ENCODE data around the gene GNL2. TPM values are rescaled to one million over a fixed set of nuclear protein-coding genes. Genes with fewer than 3 reads are reported as not detected.

GNL2 gene
- total and polyA plus RNA-seq, 8 donors = 42.6 to 152 (median 79.4) TPM; not detected in 1

GRCh38 chr1:37553927-37554808 is 41.6 kb downstream of the GNL2 start, which contains the start of gene SNIP1:
Gene SNIP1 (minus strand): TSS chr1:37554293. CDS start chr1:37554229, 64 bp downstream.
- no peak for TF ChIP-seq POLR2A (IDR thresholded peaks at IDR 0.05)
- TF ChIP-seq POLR2AphosphoS5 (IDR thresholded peaks at IDR 0.05) = peak; percentile 89 to 94 (median 89)
- Histone ChIP-seq H3K9me3 (no peaks in the 10 kb centered on the region), H3K27ac (peak within 1 kb of the TSS; percentile 81 to 96 (median 89)), H3K4me3 (peak within 1 kb of the TSS; percentile 74 to 99 (median 92)), H3K4me1 (peaks cover 28 to 68% (median 44%) of the 10 kb centered on the region in 4 donors), H3K27me3 (no peaks in the 10 kb centered on the region), H3K36me3 (peaks cover 11 to 37% (median 35%) of the 10 kb centered on the region in 4 donors)
- 11 to 14% (median 12%) methylated on average over 50 to 54 of the region's 54 CpGs for WGBS, 5 donors
- DNase-seq = peak; percentile 93 to 98
- intact Hi-C loops (cut with DNase I; ENCODE audit: low total_unique reads) = no loop called here

- Histone ChIP-seq H3K4me3 (peak overlapping the region; percentile 74 to 99 (median 92)), H3K27me3 (no peaks in the 10 kb centered on the region), H3K36me3 (peaks cover 11 to 40% (median 38%) of the 10 kb centered on the region in 4 donors), H3K27ac (peak overlapping the region; percentile 81 to 96 (median 89)), H3K9me3 (no peaks in the 10 kb centered on the region), H3K4me1 (peaks cover 28 to 69% (median 44%) of the 10 kb centered on the region in 4 donors)
- intact Hi-C loops (cut with DNase I; ENCODE audit: low total_unique reads) = no loop called here
- TF ChIP-seq CTCF (IDR thresholded peaks at IDR 0.05) (no peak), POLR2A (IDR thresholded peaks at IDR 0.05) (no peak), POLR2AphosphoS5 (IDR thresholded peaks at IDR 0.05) (no peak), EP300 (IDR thresholded peaks at IDR 0.05) (no peak)
- DNase-seq = no peak
- WGBS, 5 donors = 1 to 6% (median 2%) methylated on average over 11 of the region's 11 CpGs
These were observed 42.2 kb downstream of the GNL2 start for GRCh38 chr1:37553598-37553926.

- WGBS, 5 donors = 89 to 96% (median 95%) methylated on average over 6 of the region's 6 CpGs
- no peak for DNase-seq
- H3K27ac ChIP-seq = no peak overlapping the region
- H3K4me1 ChIP-seq = peaks cover 15 to 45% (median 22%) of the 10 kb centered on the region in 4 donors
- H3K9me3 ChIP-seq = no peaks in the 10 kb centered on the region
- H3K27me3 ChIP-seq = no peaks in the 10 kb centered on the region
- intact Hi-C loops (cut with DNase I; ENCODE audit: low total_unique reads) = no loop called here
- no peak for TF ChIP-seq CTCF (IDR thresholded peaks at IDR 0.05)
- TF ChIP-seq EP300 (IDR thresholded peaks at IDR 0.05) = no peak
- TF ChIP-seq POLR2A (IDR thresholded peaks at IDR 0.05) = no peak
- TF ChIP-seq POLR2AphosphoS5 (IDR thresholded peaks at IDR 0.05) = no peak
- H3K4me3 ChIP-seq = no peak overlapping the region
- H3K36me3 ChIP-seq = peaks cover 37 to 82% (median 79%) of the 10 kb centered on the region in 4 donors
These were observed 46.4 kb downstream of the GNL2 start for GRCh38 chr1:37549341-37549740.

GRCh38 chr1:37545019-37545418 is 50.7 kb downstream of the GNL2 start:
- H3K36me3 ChIP-seq = peaks cover 34 to 97% (median 91%) of the 10 kb centered on the region in 4 donors
- 76 to 85% (median 79%) methylated on average over 5 of the region's 5 CpGs for WGBS, 5 donors

More at GRCh38 chr1:37545019-37545418, 50.7 kb downstream of the GNL2 start:
- intact Hi-C loops (cut with DNase I; ENCODE audit: low total_unique reads) = no loop called here
- DNase-seq = no peak
- Histone ChIP-seq H3K4me1 (peaks cover 0 to 9% (median 0%) of the 10 kb centered on the region in 4 donors), H3K9me3 (no peaks in the 10 kb centered on the region), H3K27ac (no peak overlapping the region), H3K27me3 (no peaks in the 10 kb centered on the region), H3K4me3 (no peak overlapping the region)
- no peak for TF ChIP-seq CTCF (IDR thresholded peaks at IDR 0.05)
- TF ChIP-seq EP300 (IDR thresholded peaks at IDR 0.05) = no peak
- TF ChIP-seq POLR2AphosphoS5 (IDR thresholded peaks at IDR 0.05) = no peak
- no peak for TF ChIP-seq POLR2A (IDR thresholded peaks at IDR 0.05)

All from stomach (tissue), 9 donors.